ENCODE measurements around the gene DDB1. TPM values are rescaled to one million over a fixed set of nuclear protein-coding genes. Genes with fewer than 3 reads are reported as not detected.

DDB1 gene
- total and polyA plus RNA-seq, 9 of the 15 experiments (the other 6 are each of a cell fraction or from before 2014, with no cell fraction given): 172 to 361 (median 266) TPM

- WGBS (ENCODE audit: insufficient coverage, low coverage, missing lambda C conversion rate): 20% methylated on average over 5 of the region's 6 CpGs
- H3K4me2 ChIP-seq (ENCODE audit: insufficient read depth, low read length): peak overlapping the region; percentile 100
- in situ Hi-C loops (cut with MboI) (no loop called here), intact Hi-C loops (cut with micrococcal nuclease) (loop anchor here (2.0 to 5.0 kb wide), 3 partner anchors 31 to 74 kb away; partner anchors contain the start of gene TMEM138)
- peaks cover 46% of the 10 kb centered on the region for H3K36me3 ChIP-seq (ENCODE audit: control insufficient read depth, insufficient read depth, low read length)
- no peaks in the 10 kb centered on the region for H3K9me1 ChIP-seq (ENCODE audit: control insufficient read depth, insufficient read depth, low read length)
- peaks cover 7% of the 10 kb centered on the region for H4K20me1 ChIP-seq (replicated peaks; ENCODE audit: control insufficient read depth, insufficient read depth, low read length)
- BruUV-seq (replicated peaks): no TSS peak
- FAIRE-seq: no peak
- no peak overlapping the region for H2AFZ ChIP-seq (ENCODE audit: low read depth, low read length)
- H3K9me3 ChIP-seq (replicated peaks; ENCODE audit: control insufficient read depth, insufficient read depth, low read depth, low read length): no peaks in the 10 kb centered on the region
- ChIA-PET POLR2A (interaction anchor here (0.6 to 3.4 kb wide), 14 partner anchors 10 to 1121 kb away, joined by 3 to 23 read pairs (median 5); partner anchors contain the start of genes CPSF7, CYB561A3, SDHAF2 and TMEM138), CTCF (ENCODE audit: low intra/inter-chr PET ratio) (interaction anchor here (8.5 kb wide), 1 partner anchor 53 kb away, joined by 135 read pairs; no protein-coding TSS in a partner anchor)
- peak overlapping the region; percentile 99 for H3K9ac ChIP-seq (ENCODE audit: insufficient read depth in 1 of 2, low read depth in 2 of 2, low read length in 2 of 2)
- DNase-seq (ENCODE audit: extremely low read depth in 1 of 4, low spot score in 3 of 4): no peak
- H3K79me2 ChIP-seq (ENCODE audit: control insufficient read depth, insufficient read depth, low read length): peaks cover 78% of the 10 kb centered on the region
- no peak for ATAC-seq
- H3K4me1 ChIP-seq (replicated peaks in 1 of 2; ENCODE audit: control insufficient read depth in 2 of 2, insufficient read depth in 2 of 2, low read length in 2 of 2): peaks cover 37 to 46% of the 10 kb centered on the region in 2 experiments; a peak in 4 of 5 replicates
- peak overlapping the region; percentile 97; the same call in 2 of the 3 replicates for H3K27ac ChIP-seq (ENCODE audit: extremely low read depth, low read depth, low read length)
- H3K27me3 ChIP-seq (ENCODE audit: control insufficient read depth in 2 of 2, insufficient read depth in 2 of 2, low read length in 2 of 2): no peaks in the 10 kb centered on the region
- TF ChIP-seq, protein P1, sequence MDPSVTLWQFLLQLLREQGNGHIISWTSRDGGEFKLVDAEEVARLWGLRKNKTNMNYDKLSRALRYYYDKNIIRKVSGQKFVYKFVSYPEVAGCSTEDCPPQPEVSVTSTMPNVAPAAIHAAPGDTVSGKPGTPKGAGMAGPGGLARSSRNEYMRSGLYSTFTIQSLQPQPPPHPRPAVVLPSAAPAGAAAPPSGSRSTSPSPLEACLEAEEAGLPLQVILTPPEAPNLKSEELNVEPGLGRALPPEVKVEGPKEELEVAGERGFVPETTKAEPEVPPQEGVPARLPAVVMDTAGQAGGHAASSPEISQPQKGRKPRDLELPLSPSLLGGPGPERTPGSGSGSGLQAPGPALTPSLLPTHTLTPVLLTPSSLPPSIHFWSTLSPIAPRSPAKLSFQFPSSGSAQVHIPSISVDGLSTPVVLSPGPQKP (CRISPR knock-in tag; IDR thresholded peaks at IDR 0.05): no peak
- TF ChIP-seq CEBPB (tag; IDR thresholded peaks at IDR 0.05) (0 out of 2 replicates have a peak, but pooled peaks have one; percentile 9), L3MBTL2 (IDR thresholded peaks at IDR 0.05) (no peak)
- H3K4me3 ChIP-seq: peak overlapping the region; percentile 88
Observed at GRCh38 chr11:61331651-61332050, 1.3 kb downstream of the DDB1 start.

- POLR2A ChIA-PET: interaction anchor here (0.7 to 3.4 kb wide), 5 partner anchors 9 to 56 kb away, joined by 3 to 23 read pairs (median 4); no protein-coding TSS in a partner anchor
- no peak for FAIRE-seq
- in situ Hi-C loops (cut with MboI): no loop called here
Observed at GRCh38 chr11:61329871-61330270, 3.0 kb downstream of the DDB1 start.

More at GRCh38 chr11:61329871-61330270, 3.0 kb downstream of the DDB1 start:
- Histone ChIP-seq H3K27me3 (ENCODE audit: control insufficient read depth in 2 of 2, insufficient read depth in 2 of 2, low read length in 2 of 2) (no peaks in the 10 kb centered on the region), H4K20me1 (replicated peaks; ENCODE audit: control insufficient read depth, insufficient read depth, low read length) (peaks cover 7% of the 10 kb centered on the region), H3K27ac (ENCODE audit: extremely low read depth, low read depth, low read length) (no peak overlapping the region), H3K4me1 (replicated peaks in 1 of 2; ENCODE audit: control insufficient read depth in 2 of 2, insufficient read depth in 2 of 2, low read length in 2 of 2) (peaks cover 22 to 28% of the 10 kb centered on the region in 2 experiments; a peak in 4 of 5 replicates), H3K4me3 (no peak overlapping the region), H3K36me3 (ENCODE audit: control insufficient read depth, insufficient read depth, low read length) (peaks cover 64% of the 10 kb centered on the region), H3K4me2 (ENCODE audit: insufficient read depth, low read length) (no peak overlapping the region), H2AFZ (ENCODE audit: low read depth, low read length) (no peak overlapping the region), H3K9me3 (replicated peaks; ENCODE audit: control insufficient read depth, insufficient read depth, low read depth, low read length) (no peaks in the 10 kb centered on the region), H3K9me1 (ENCODE audit: control insufficient read depth, insufficient read depth, low read length) (no peaks in the 10 kb centered on the region), H3K9ac (ENCODE audit: insufficient read depth in 1 of 2, low read depth in 2 of 2, low read length in 2 of 2) (no peak overlapping the region), H3K79me2 (ENCODE audit: control insufficient read depth, insufficient read depth, low read length) (peaks cover 87% of the 10 kb centered on the region)
- intact Hi-C loops (cut with micrococcal nuclease): loop anchor here (5.0 kb wide), 2 partner anchors 43 to 73 kb away; no protein-coding TSS in a partner anchor
- WGBS (ENCODE audit: insufficient coverage, low coverage, missing lambda C conversion rate): 99% methylated on average over 4 of the region's 4 CpGs
- ATAC-seq (no peak), DNase-seq (ENCODE audit: extremely low read depth in 1 of 4, low spot score in 3 of 4) (no peak)
- TF ChIP-seq RAD51 (IDR thresholded peaks at IDR 0.05; ENCODE audit: borderline replicate concordance, low read depth): no peak
- TF ChIP-seq, protein P2, sequence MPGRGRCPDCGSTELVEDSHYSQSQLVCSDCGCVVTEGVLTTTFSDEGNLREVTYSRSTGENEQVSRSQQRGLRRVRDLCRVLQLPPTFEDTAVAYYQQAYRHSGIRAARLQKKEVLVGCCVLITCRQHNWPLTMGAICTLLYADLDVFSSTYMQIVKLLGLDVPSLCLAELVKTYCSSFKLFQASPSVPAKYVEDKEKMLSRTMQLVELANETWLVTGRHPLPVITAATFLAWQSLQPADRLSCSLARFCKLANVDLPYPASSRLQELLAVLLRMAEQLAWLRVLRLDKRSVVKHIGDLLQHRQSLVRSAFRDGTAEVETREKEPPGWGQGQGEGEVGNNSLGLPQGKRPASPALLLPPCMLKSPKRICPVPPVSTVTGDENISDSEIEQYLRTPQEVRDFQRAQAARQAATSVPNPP (IDR thresholded peaks at IDR 0.05; ENCODE audit: borderline replicate concordance, insufficient read depth, insufficient read length): no peak
- CTCF ChIA-PET (ENCODE audit: low intra/inter-chr PET ratio): no interaction called here
- no TSS peak for BruUV-seq (replicated peaks)
